Measurements from ENCODE around the gene FZD2.

FZD2 gene

DNA sequence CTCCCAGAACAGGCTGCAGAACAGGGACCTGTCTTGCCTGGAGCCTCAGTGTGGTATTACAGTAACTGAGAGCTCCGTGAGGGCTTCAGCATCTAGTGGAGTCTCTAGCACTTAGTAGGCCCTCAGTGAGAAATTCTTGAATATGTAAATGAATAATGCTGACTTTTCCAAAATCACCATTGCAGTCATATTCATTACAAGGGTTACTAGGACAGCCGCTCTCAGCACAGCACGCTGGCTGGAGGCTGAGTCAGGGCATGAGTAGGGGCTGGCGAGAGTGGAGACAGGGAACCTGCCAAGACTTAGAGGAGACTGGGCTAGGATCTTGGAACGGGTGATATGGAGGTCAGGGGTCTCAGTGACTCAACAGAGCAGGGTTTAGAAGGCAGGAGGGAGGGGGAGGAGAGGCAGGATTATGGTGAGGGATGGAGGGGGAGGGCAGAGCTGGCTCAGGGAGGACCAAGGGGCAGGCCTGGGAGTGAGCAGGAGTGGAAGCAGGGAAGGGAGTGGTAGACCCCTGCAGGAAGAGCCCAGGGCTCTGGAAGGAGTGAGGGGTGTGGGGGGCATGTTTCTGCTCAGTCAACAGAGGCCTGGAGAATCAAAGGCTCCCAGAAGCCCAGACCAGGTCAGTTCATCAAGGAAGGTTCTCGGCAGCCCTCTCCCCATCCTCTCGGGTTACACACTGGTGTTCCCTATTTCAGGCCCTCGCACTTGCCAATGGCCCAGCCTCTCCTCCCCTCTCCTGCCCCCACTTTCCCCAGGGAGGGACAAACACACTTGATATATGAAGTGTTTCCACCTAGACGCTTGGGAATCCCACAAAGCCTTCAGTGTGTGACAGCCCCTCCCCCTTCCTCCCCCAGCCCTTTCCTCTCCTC lies 42.3 kb downstream of the FZD2 start:
- Histone ChIP-seq H3K4me1 (ENCODE audit: control insufficient read depth, insufficient read depth, low read length) (peaks cover 7% of the 10 kb centered on the region), H3K27ac (ENCODE audit: low read length) (no peak overlapping the region)

DNA sequence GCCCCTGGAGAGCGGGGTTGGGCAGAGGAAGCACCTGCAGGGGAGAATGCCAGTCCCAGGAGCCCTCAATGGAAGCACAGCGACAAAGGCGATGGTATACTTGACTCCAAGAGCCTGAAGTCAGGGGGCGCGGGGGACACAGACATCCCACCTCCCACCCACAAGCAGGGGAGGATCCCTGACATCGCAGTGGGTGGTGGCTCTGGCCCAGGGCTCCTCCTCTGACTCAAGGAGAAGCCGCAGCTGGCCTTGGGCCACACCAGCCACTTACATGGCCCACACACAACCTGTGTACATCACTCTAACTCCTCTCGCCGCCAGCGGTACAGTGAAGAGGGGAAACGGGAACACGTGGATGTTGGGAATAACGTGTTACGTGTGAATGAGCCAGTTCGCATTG lies 44.3 kb downstream of the FZD2 start:
- H3K4me1 ChIP-seq (ENCODE audit: control insufficient read depth, insufficient read depth, low read length), result peaks cover 7% of the 10 kb centered on the region
- no peak overlapping the region for H3K4me3 ChIP-seq (ENCODE audit: low read length in 2 of 2)
- no peaks in the 10 kb centered on the region for H3K36me3 ChIP-seq (ENCODE audit: control insufficient read depth in 2 of 2, insufficient read depth in 2 of 2, low read length in 2 of 2)
- no peak overlapping the region for H3K9ac ChIP-seq (ENCODE audit: low read length in 2 of 2)
- H3K27ac ChIP-seq (ENCODE audit: low read length), result no peak overlapping the region
- H3K27me3 ChIP-seq (ENCODE audit: control insufficient read depth in 1 of 2, insufficient read depth in 2 of 2, low read length in 2 of 2), result no peaks in the 10 kb centered on the region
- H3K9me3 ChIP-seq (ENCODE audit: control insufficient read depth in 2 of 2, low read length in 2 of 2), result no peaks in the 10 kb centered on the region

More for the DNA sequence above, 42.3 kb downstream of the FZD2 start:
- Histone ChIP-seq H3K9me3 (ENCODE audit: control insufficient read depth in 2 of 2, low read length in 2 of 2) (no peaks in the 10 kb centered on the region), H3K36me3 (ENCODE audit: control insufficient read depth in 2 of 2, insufficient read depth in 2 of 2, low read length in 2 of 2) (no peaks in the 10 kb centered on the region), H3K27me3 (ENCODE audit: control insufficient read depth in 1 of 2, insufficient read depth in 2 of 2, low read length in 2 of 2) (peaks cover 4 to 6% of the 10 kb centered on the region in 2 donors), H3K4me3 (ENCODE audit: low read length in 2 of 2) (no peak overlapping the region), H3K9ac (ENCODE audit: low read length in 2 of 2) (no peak overlapping the region)

DNA sequence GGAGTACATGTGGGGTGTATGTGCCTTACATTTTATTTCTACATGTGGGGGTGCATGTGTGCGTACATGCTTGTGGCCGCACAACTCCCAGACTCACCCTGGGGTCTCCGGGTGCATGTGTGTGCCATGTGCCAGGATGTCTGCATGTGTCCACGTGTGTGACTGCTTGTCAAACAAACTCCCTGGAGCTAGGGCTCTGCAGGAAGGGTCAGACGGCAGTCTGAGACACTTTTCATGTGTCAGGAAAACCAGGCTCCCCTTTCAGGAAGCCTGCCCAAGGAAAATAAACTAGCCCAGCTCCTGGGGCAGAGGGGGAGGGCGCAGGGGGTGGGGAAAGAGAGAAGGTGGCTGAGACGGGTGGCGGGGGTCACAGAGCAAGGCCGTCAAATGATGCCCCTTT lies 44.7 kb downstream of the FZD2 start:
- no peaks in the 10 kb centered on the region for H3K9me3 ChIP-seq (ENCODE audit: control insufficient read depth in 2 of 2, low read length in 2 of 2)
- no peak overlapping the region for H3K27ac ChIP-seq (ENCODE audit: low read length)
- no peak overlapping the region for H3K4me3 ChIP-seq (ENCODE audit: low read length in 2 of 2)
- H3K9ac ChIP-seq (ENCODE audit: low read length in 2 of 2), result no peak overlapping the region
- no peaks in the 10 kb centered on the region for H3K27me3 ChIP-seq (ENCODE audit: control insufficient read depth in 1 of 2, insufficient read depth in 2 of 2, low read length in 2 of 2)
- peaks cover 7% of the 10 kb centered on the region for H3K4me1 ChIP-seq (ENCODE audit: control insufficient read depth, insufficient read depth, low read length)
- H3K36me3 ChIP-seq (ENCODE audit: control insufficient read depth in 2 of 2, insufficient read depth in 2 of 2, low read length in 2 of 2), result no peaks in the 10 kb centered on the region

GRCh38 chr17:44602390-44602789 lies 45.1 kb downstream of the FZD2 start:
- Histone ChIP-seq H3K27me3 (ENCODE audit: control insufficient read depth in 1 of 2, insufficient read depth in 2 of 2, low read length in 2 of 2) (no peaks in the 10 kb centered on the region), H3K4me1 (ENCODE audit: control insufficient read depth, insufficient read depth, low read length) (peaks cover 7% of the 10 kb centered on the region), H3K36me3 (ENCODE audit: control insufficient read depth in 2 of 2, insufficient read depth in 2 of 2, low read length in 2 of 2) (no peaks in the 10 kb centered on the region), H3K4me3 (ENCODE audit: low read length in 2 of 2) (no peak overlapping the region), H3K9ac (ENCODE audit: low read length in 2 of 2) (no peak overlapping the region), H3K9me3 (ENCODE audit: control insufficient read depth in 2 of 2, low read length in 2 of 2) (no peaks in the 10 kb centered on the region), H3K27ac (ENCODE audit: low read length) (no peak overlapping the region)

DNA sequence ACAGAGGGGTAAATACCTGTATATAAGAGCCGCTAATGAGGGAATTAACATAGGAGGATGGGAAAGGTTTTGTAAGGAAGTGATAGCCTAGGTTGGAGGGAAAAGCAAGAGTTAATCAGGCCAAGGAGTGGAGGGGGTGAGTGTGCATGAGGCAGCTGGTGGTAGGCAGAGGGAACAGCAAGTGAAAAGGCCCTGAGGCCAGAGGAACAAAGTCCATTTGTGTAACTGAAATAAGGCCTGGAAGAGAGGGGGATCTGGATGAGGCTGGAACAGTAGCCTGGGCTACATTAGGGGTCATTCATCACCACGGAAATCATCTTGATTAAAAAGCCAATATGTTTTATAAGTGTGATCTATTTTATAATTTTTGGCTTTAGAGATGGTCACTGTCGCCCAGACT lies 45.7 kb downstream of the FZD2 start:
- Histone ChIP-seq H3K4me1 (ENCODE audit: control insufficient read depth, insufficient read depth, low read length) (peaks cover 7% of the 10 kb centered on the region), H3K27ac (ENCODE audit: low read length) (no peak overlapping the region), H3K9ac (ENCODE audit: low read length in 2 of 2) (no peak overlapping the region), H3K4me3 (ENCODE audit: low read length in 2 of 2) (no peak overlapping the region), H3K9me3 (ENCODE audit: control insufficient read depth in 2 of 2, low read length in 2 of 2) (no peaks in the 10 kb centered on the region), H3K36me3 (ENCODE audit: control insufficient read depth in 2 of 2, insufficient read depth in 2 of 2, low read length in 2 of 2) (no peaks in the 10 kb centered on the region), H3K27me3 (ENCODE audit: control insufficient read depth in 1 of 2, insufficient read depth in 2 of 2, low read length in 2 of 2) (no peaks in the 10 kb centered on the region)

- Histone ChIP-seq H3K36me3 (ENCODE audit: control insufficient read depth in 2 of 2, insufficient read depth in 2 of 2, low read length in 2 of 2) (no peaks in the 10 kb centered on the region), H3K9ac (ENCODE audit: low read length in 2 of 2) (no peak overlapping the region), H3K9me3 (ENCODE audit: control insufficient read depth in 2 of 2, low read length in 2 of 2) (no peaks in the 10 kb centered on the region), H3K4me1 (ENCODE audit: control insufficient read depth, insufficient read depth, low read length) (peaks cover 11% of the 10 kb centered on the region), H3K4me3 (ENCODE audit: low read length in 2 of 2) (no peak overlapping the region), H3K27ac (ENCODE audit: low read length) (no peak overlapping the region), H3K27me3 (ENCODE audit: control insufficient read depth in 1 of 2, insufficient read depth in 2 of 2, low read length in 2 of 2) (no peaks in the 10 kb centered on the region)
Observed at GRCh38 chr17:44604116-44604761, 47.0 kb downstream of the FZD2 start.

- Histone ChIP-seq H3K9me3 (ENCODE audit: control insufficient read depth in 2 of 2, low read length in 2 of 2) (no peaks in the 10 kb centered on the region), H3K27ac (ENCODE audit: low read length) (no peak overlapping the region), H3K36me3 (ENCODE audit: control insufficient read depth in 2 of 2, insufficient read depth in 2 of 2, low read length in 2 of 2) (no peaks in the 10 kb centered on the region), H3K4me1 (ENCODE audit: control insufficient read depth, insufficient read depth, low read length) (peaks cover 8% of the 10 kb centered on the region), H3K27me3 (ENCODE audit: control insufficient read depth in 1 of 2, insufficient read depth in 2 of 2, low read length in 2 of 2) (no peaks in the 10 kb centered on the region), H3K9ac (ENCODE audit: low read length in 2 of 2) (no peak overlapping the region), H3K4me3 (ENCODE audit: low read length in 2 of 2) (no peak overlapping the region)
Observed at GRCh38 chr17:44604768-44605485, 47.6 kb downstream of the FZD2 start.

GRCh38 chr17:44606658-44607057 lies 49.4 kb downstream of the FZD2 start:
- peaks cover 0 to 1% of the 10 kb centered on the region in 2 donors for H3K27me3 ChIP-seq (ENCODE audit: control insufficient read depth in 1 of 2, insufficient read depth in 2 of 2, low read length in 2 of 2)
- H3K4me1 ChIP-seq (ENCODE audit: control insufficient read depth, insufficient read depth, low read length), result peaks cover 6% of the 10 kb centered on the region
- no peak overlapping the region for H3K4me3 ChIP-seq (ENCODE audit: low read length in 2 of 2)
- H3K9ac ChIP-seq (ENCODE audit: low read length in 2 of 2), result no peak overlapping the region
- H3K9me3 ChIP-seq (ENCODE audit: control insufficient read depth in 2 of 2, low read length in 2 of 2), result no peaks in the 10 kb centered on the region
- H3K36me3 ChIP-seq (ENCODE audit: control insufficient read depth in 2 of 2, insufficient read depth in 2 of 2, low read length in 2 of 2), result no peaks in the 10 kb centered on the region
- H3K27ac ChIP-seq (ENCODE audit: low read length), result no peak overlapping the region

DNA sequence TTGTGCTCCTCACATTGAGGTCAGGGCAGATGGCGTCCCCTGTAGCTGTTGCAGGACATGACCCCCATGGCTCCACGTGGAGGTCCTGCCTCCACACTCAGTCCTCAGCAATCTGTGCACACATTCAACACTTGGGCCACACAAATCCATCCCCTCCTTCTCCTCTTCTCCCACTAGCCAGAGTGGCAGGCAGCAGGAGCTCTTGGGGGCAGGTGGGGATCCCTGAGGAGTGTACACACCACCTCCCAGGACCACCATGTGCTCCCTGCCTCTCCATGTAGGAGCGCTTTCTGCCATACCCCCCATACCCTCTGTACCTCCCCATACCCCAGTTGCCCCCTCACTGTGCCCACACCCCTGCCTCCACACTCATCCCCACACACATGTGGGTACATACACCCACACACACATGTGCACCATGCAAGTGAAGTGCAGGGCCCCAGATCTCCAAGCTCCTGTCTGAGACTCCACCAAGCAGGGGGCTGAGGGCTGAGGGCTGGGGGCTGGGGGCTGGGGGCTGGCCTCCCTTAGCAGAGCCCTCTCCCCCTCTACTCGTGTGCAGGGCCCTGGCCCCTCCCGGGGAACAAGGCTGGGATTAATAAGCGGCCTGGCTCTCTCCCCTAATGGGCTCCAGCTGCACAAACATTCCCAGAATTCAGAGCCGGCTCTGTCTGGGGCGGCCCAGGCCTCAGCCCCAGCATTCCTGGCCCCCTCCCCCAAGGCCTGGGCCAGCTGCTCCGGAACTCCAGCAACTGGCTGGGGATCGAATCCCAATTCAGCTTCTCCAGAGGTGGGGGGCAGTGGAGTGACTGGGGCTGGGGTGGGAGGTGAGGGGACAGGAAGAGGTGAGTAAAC lies 50.8 kb downstream of the FZD2 start:
- no peaks in the 10 kb centered on the region for H3K36me3 ChIP-seq (ENCODE audit: control insufficient read depth in 2 of 2, insufficient read depth in 2 of 2, low read length in 2 of 2)
- H3K9ac ChIP-seq (ENCODE audit: low read length in 2 of 2), result no peak overlapping the region
- peaks cover 0 to 2% of the 10 kb centered on the region in 2 donors for H3K27me3 ChIP-seq (ENCODE audit: control insufficient read depth in 1 of 2, insufficient read depth in 2 of 2, low read length in 2 of 2)
- H3K4me1 ChIP-seq (ENCODE audit: control insufficient read depth, insufficient read depth, low read length), result peaks cover 6% of the 10 kb centered on the region
- H3K9me3 ChIP-seq (ENCODE audit: control insufficient read depth in 2 of 2, low read length in 2 of 2), result no peaks in the 10 kb centered on the region
- no peak overlapping the region for H3K4me3 ChIP-seq (ENCODE audit: low read length in 2 of 2)
- no peak overlapping the region for H3K27ac ChIP-seq (ENCODE audit: low read length)

DNA sequence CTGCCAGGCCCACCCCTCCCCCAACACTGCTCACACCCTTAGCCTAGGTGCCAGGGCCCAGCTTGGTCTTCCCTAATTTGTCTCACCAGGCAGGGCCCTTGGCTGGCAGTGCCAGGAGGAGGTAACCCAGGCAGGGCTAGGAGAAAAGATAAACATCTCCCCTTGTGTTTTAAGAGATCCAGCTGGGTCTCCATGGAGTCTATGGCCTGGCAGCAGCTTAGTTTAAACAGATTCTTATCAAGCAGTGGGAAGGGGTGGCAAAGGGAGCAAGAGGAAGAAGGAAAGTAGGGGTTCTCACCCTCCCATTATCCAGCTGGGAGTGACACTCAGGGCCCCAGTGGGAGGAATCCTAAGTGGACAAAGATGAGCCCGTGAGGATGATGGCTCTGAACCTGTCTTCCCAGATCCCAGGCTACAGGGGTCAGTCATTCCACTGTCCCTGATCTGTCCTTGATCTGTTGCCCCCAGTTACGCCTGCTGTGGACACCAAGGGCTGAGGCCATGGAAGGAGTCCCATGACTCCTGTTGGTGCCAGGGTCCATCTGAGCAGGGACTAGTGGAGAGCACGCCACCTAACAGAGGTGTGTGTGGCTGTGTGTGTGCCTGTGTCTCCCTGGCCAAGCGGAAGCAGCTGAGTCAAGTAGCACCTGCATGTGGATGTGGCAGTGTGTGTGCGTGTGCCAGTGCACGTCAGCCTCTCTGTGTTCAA lies 51.6 kb downstream of the FZD2 start:
- Histone ChIP-seq H3K36me3 (ENCODE audit: control insufficient read depth in 2 of 2, insufficient read depth in 2 of 2, low read length in 2 of 2) (no peaks in the 10 kb centered on the region), H3K4me1 (ENCODE audit: control insufficient read depth, insufficient read depth, low read length) (peaks cover 6% of the 10 kb centered on the region), H3K9ac (ENCODE audit: low read length in 2 of 2) (no peak overlapping the region), H3K4me3 (ENCODE audit: low read length in 2 of 2) (no peak overlapping the region), H3K27me3 (ENCODE audit: control insufficient read depth in 1 of 2, insufficient read depth in 2 of 2, low read length in 2 of 2) (peaks cover 0 to 2% of the 10 kb centered on the region in 2 donors), H3K27ac (ENCODE audit: low read length) (no peak overlapping the region), H3K9me3 (ENCODE audit: control insufficient read depth in 2 of 2, low read length in 2 of 2) (no peaks in the 10 kb centered on the region)
